ENCODE data around the gene HOXB2. TPM values are rescaled to one million over a fixed set of nuclear protein-coding genes. Genes with fewer than 3 reads are reported as not detected.

The HOXB2 gene
- total RNA-seq, 1 donor from 2014 or later = 35.6 TPM

GRCh38 chr17:48551214-48551555, 6.3 kb upstream of the HOXB2 start:
- no peak for DNase-seq (ENCODE audit: extremely low spot score, unreplicated experiment)
- TF ChIP-seq, protein P1, sequence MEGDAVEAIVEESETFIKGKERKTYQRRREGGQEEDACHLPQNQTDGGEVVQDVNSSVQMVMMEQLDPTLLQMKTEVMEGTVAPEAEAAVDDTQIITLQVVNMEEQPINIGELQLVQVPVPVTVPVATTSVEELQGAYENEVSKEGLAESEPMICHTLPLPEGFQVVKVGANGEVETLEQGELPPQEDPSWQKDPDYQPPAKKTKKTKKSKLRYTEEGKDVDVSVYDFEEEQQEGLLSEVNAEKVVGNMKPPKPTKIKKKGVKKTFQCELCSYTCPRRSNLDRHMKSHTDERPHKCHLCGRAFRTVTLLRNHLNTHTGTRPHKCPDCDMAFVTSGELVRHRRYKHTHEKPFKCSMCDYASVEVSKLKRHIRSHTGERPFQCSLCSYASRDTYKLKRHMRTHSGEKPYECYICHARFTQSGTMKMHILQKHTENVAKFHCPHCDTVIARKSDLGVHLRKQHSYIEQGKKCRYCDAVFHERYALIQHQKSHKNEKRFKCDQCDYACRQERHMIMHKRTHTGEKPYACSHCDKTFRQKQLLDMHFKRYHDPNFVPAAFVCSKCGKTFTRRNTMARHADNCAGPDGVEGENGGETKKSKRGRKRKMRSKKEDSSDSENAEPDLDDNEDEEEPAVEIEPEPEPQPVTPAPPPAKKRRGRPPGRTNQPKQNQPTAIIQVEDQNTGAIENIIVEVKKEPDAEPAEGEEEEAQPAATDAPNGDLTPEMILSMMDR (conservative IDR thresholded peaks at IDR 0.05) = no peak
- Mint-ChIP-seq H3K4me1 (ENCODE audit: unreplicated experiment) (peaks cover 70% of the 10 kb centered on the region), H3K9me3 (no peaks in the 10 kb centered on the region), H3K27me3 (peaks cover 63% of the 10 kb centered on the region), H3K4me3 (peak overlapping the region; percentile 84), H3K27ac (peak overlapping the region; percentile 94), H3K36me3 (peaks cover 20% of the 10 kb centered on the region)

DNA sequence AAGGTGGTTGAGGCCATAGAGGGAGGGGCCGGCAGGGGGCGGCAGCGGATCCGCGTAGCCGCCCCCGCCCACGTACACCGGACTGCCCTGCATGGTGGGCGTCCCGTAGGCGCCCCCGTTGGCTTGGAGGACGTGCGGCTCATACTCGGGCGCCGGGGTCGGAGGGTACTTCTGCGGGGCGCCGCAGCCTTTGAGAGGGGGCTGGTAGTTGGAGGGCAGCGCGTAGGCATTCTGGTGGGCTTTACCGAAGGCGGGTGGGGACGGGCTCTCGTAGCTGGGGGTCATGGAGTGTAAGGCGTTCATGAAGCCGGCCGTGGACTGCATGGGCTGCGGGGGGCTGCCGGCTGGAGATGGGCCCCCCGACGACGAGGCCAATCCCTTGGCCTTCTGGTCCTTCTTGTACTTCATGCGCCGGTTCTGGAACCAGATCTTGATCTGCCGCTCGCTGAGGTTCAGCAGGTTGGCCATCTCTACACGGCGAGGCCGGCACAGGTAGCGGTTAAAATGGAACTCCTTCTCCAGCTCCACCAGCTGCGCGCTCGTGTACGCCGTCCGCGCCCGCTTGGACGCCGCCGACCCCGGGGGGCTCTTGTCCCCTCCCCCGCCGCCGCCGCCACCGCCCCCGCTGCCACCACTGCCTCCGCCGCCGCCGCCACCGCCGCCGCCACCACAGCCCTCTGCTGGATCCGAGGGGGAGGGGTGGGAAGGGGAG, 5.7 kb upstream of the HOXB2 start:
- Mint-ChIP-seq H3K36me3 (peaks cover 20% of the 10 kb centered on the region), H3K27me3 (peaks cover 64% of the 10 kb centered on the region), H3K9me3 (no peaks in the 10 kb centered on the region), H3K4me3 (peak overlapping the region; percentile 84), H3K4me1 (ENCODE audit: unreplicated experiment) (peaks cover 71% of the 10 kb centered on the region), H3K27ac (peak overlapping the region; percentile 89)
- TF ChIP-seq, protein P1 (conservative IDR thresholded peaks at IDR 0.05) = peak; percentile 62
- no peak for DNase-seq (ENCODE audit: extremely low spot score, unreplicated experiment)

GRCh38 chr17:48549914-48550501, 5.1 kb upstream of the HOXB2 start:
- peaks cover 65% of the 10 kb centered on the region for H3K27me3 Mint-ChIP-seq
- H3K4me1 Mint-ChIP-seq (ENCODE audit: unreplicated experiment) = peaks cover 72% of the 10 kb centered on the region

DNA sequence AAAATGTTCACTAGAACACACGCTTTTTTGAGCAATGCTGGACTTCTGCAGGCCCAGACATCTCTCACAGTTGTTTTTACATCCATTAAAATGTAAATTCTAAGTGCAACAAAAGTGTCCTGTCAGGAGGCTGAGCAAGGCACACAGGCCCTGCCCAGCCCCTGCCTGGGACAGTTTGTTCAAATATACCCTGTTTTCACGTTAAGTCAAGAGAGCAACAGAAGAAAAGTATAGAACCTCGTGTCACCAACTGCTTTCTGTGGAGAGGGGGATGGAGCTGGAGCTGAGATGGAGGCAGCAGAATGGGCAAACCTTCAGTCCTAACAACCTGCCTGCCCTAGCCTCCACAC, 4.3 kb upstream of the HOXB2 start:
- H3K4me1 Mint-ChIP-seq (ENCODE audit: unreplicated experiment) = peaks cover 75% of the 10 kb centered on the region

More at GRCh38 chr17:48549914-48550501, 5.1 kb upstream of the HOXB2 start:
- Mint-ChIP-seq H3K9me3 (no peaks in the 10 kb centered on the region), H3K36me3 (peaks cover 20% of the 10 kb centered on the region), H3K4me3 (peak overlapping the region; percentile 84), H3K27ac (peak overlapping the region; percentile 89)
- TF ChIP-seq, protein P1 (conservative IDR thresholded peaks at IDR 0.05) = no peak
- no peak for DNase-seq (ENCODE audit: extremely low spot score, unreplicated experiment)

GRCh38 chr17:48548523-48549280, 3.8 kb upstream of the HOXB2 start:
- peak overlapping the region; percentile 95 for H3K27ac Mint-ChIP-seq
- H3K27me3 Mint-ChIP-seq = peaks cover 63% of the 10 kb centered on the region
- H3K4me1 Mint-ChIP-seq (ENCODE audit: unreplicated experiment) = peaks cover 71% of the 10 kb centered on the region
- peaks cover 18% of the 10 kb centered on the region for H3K36me3 Mint-ChIP-seq
- no peaks in the 10 kb centered on the region for H3K9me3 Mint-ChIP-seq
- peak overlapping the region; percentile 98 for H3K4me3 Mint-ChIP-seq
- DNase-seq (ENCODE audit: extremely low spot score, unreplicated experiment) = no peak
- TF ChIP-seq, protein P1 (conservative IDR thresholded peaks at IDR 0.05) = peak; percentile 41

More for the DNA sequence above, 4.3 kb upstream of the HOXB2 start:
- Mint-ChIP-seq H3K27me3 (peaks cover 63% of the 10 kb centered on the region), H3K9me3 (no peaks in the 10 kb centered on the region), H3K27ac (peak overlapping the region; percentile 89), H3K36me3 (peaks cover 17% of the 10 kb centered on the region), H3K4me3 (peak overlapping the region; percentile 84)
- DNase-seq (ENCODE audit: extremely low spot score, unreplicated experiment) = no peak
- TF ChIP-seq, protein P1 (conservative IDR thresholded peaks at IDR 0.05) = no peak

Measured in type B pancreatic cell (in vitro differentiated cells).